Testis (tissue), 3 donors: ENCODE data around the gene DRC7. TPM values are rescaled to one million over a fixed set of nuclear protein-coding genes. Genes with fewer than 3 reads are reported as not detected.

Experiments
- DNase-seq: peaks from one replicate; pipeline ENCODE4 v3.0.0-alpha.2; 2019
- H3K27ac ChIP-seq, 2 donors: fragments of 200-600 bp; sonication (generic); one replicate each; pipeline ENCODE4 v1.5.1; 2019
- H3K27me3 ChIP-seq: fragments of 200-600 bp; sonication (generic); one replicate; pipeline ENCODE4 v1.5.1; 2019
- H3K36me3 ChIP-seq: fragments of 200-600 bp; sonication (generic); one replicate; pipeline ENCODE4 v1.5.1; 2017; ENCODE audit warnings: low read depth; ENCODE audit errors: missing control alignments
- H3K4me1 ChIP-seq: fragments of 200-600 bp; sonication (generic); one replicate; pipeline ENCODE4 v1.5.1; 2019
- H3K4me3 ChIP-seq, 2 donors: fragments of 200-600 bp; sonication (generic); one replicate each; pipeline ENCODE4 v1.5.1; 2017 to 2019
- H3K9me3 ChIP-seq: fragments of 200-600 bp; sonication (generic); one replicate; pipeline ENCODE4 v1.5.1; 2017
- POLR2A ChIP-seq: fragments of 450-650 bp; IDR thresholded peaks from one replicate; pipeline ENCODE4 v1.6.1; 2017; ENCODE audit warnings: antibody characterized with exemption, mild to moderate bottlenecking, moderate library complexity
- WGBS, 2 donors: methylation state at CpG; one replicate each; pipeline ENCODE4 v1.1.5; 2018; 5-methylcytosine and 5-hydroxymethylcytosine counted together
- intact Hi-C: fragments of 100-400 bp; cut with DNase I; formaldehyde crosslinking; loops from one replicate; pipeline ENCODE4 v1.15.1; 2023; ENCODE audit warnings: low total_unique reads
- polyA plus RNA-seq: library from polyadenylated mRNA; stranded (reverse); fragments of 350-450 nt; fragmentation: Illumina TruSeq; extraction: RNeasy Lipid Tissue Mini Kit (QIAGEN cat#74804); gene quantifications from one replicate; pipeline ENCODE4 v1.2.3, GENCODE V29; 2014; ENCODE audit warnings: low read depth, low replicate concordance; ENCODE audit not compliant: insufficient read depth
- total RNA-seq, 2 donors: library from RNA; depleted of rRNA; stranded (reverse); fragments of >200 nt; gene quantifications; one replicate each; pipeline ENCODE4 v1.2.3, GENCODE V29; 2016
- TF ChIP-seq, protein P1 (sequence below), 3 experiments: fragments of 450-650 bp in 2 of 3; fragments of 200-600 bp in 1 of 3; sonication (generic) in 1 of 3; IDR thresholded peaks; one replicate each; pipeline ENCODE4 v1.5.1; 2016 to 2019; ENCODE audit warnings: antibody characterized with exemption in 3 of 3, mild to moderate bottlenecking in 2 of 3, moderate library complexity in 1 of 3

DRC7 gene
- total and polyA plus RNA-seq, 3 donors from 2014 or later = 35.4 to 199 (median 62.7) TPM

DNA sequence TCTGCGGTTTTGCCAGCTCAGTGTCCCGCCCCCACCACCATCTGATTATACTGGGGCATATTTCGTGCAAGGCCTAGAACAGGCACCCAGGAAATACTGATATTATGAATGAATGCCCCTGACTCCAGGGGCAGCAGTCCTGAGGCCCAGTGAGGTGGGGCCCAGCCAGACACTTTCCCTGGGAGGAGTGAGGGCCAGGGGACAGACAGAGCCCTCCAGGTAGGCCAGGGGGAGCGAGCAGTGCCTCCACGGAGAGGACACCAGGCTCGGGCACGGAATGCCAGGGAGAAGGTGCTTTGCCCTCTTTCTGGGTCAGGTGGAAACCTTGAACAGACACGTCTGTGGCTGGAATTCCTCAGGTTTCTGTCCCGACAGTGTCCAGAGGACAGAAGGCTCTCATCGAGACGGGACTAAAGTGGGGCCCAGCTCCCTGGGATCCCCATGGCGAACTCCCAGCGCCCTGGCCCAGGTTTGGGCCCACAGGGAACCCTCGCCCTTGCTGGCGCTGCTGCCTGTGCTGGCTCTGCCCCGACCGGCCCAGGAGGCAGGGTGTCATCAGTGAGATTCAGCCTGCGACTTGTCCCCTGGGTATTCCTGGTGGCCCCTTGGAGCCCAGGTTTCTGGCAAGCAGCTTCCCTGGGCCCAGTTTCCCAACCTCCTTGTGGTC is 45.3 kb downstream of the DRC7 start:
- intact Hi-C loops = no loop called here
- H3K27ac ChIP-seq = no peak overlapping the region
- H3K27me3 ChIP-seq = no peaks in the 10 kb centered on the region
- H3K36me3 ChIP-seq = no peaks in the 10 kb centered on the region
- TF ChIP-seq, protein P1, sequence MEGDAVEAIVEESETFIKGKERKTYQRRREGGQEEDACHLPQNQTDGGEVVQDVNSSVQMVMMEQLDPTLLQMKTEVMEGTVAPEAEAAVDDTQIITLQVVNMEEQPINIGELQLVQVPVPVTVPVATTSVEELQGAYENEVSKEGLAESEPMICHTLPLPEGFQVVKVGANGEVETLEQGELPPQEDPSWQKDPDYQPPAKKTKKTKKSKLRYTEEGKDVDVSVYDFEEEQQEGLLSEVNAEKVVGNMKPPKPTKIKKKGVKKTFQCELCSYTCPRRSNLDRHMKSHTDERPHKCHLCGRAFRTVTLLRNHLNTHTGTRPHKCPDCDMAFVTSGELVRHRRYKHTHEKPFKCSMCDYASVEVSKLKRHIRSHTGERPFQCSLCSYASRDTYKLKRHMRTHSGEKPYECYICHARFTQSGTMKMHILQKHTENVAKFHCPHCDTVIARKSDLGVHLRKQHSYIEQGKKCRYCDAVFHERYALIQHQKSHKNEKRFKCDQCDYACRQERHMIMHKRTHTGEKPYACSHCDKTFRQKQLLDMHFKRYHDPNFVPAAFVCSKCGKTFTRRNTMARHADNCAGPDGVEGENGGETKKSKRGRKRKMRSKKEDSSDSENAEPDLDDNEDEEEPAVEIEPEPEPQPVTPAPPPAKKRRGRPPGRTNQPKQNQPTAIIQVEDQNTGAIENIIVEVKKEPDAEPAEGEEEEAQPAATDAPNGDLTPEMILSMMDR (IDR thresholded peaks at IDR 0.05) = no peak
- TF ChIP-seq POLR2A = no peak
- no peak overlapping the region for H3K4me3 ChIP-seq
- no peaks in the 10 kb centered on the region for H3K9me3 ChIP-seq
- H3K4me1 ChIP-seq = peaks cover 5% of the 10 kb centered on the region
- WGBS, 2 donors = 91 to 97% methylated on average over 9 to 15 of the region's 18 CpGs
- no peak for DNase-seq

DNA sequence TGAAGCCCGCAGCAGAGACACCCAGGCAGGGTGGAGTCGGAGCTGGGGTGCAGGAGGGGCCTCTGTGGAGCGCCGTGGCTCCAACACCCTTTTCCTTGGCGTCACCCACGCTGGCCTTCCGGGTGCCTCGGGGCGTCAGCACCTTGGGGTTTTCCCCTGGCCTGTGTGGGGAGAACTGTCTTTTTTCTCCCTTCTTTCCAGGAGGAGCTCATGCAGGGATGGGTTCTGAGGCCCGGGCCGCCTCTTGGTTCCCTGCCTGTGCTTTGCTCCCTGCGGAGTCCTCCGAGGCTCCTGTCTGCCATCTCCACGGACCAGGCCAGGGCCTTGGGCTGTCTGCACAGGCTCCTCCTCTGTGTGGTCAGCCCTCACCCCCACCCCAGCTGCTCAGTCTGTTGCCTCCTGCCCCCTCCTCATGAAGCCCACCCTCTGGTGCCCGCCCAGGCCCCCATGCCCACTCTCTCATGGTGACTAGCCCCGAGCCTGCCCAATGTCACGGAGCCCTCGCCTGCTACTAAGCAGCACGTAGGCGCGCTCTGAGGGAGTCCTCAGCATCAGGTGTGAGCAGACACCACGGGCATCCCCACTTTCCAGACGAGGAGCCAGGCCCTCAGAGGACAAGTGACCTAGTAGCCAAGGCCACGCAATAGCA is 45.9 kb downstream of the DRC7 start:
- Histone ChIP-seq H3K4me1 (peaks cover 5% of the 10 kb centered on the region), H3K27me3 (no peaks in the 10 kb centered on the region), H3K9me3 (no peaks in the 10 kb centered on the region), H3K27ac (no peak overlapping the region), H3K4me3 (no peak overlapping the region), H3K36me3 (no peaks in the 10 kb centered on the region)
- intact Hi-C loops = no loop called here
- 96 to 97% methylated on average over 21 to 24 of the region's 24 CpGs for WGBS, 2 donors
- DNase-seq = no peak
- no peak for TF ChIP-seq POLR2A
- TF ChIP-seq, protein P1 (IDR thresholded peaks at IDR 0.05) = no peak

DNA sequence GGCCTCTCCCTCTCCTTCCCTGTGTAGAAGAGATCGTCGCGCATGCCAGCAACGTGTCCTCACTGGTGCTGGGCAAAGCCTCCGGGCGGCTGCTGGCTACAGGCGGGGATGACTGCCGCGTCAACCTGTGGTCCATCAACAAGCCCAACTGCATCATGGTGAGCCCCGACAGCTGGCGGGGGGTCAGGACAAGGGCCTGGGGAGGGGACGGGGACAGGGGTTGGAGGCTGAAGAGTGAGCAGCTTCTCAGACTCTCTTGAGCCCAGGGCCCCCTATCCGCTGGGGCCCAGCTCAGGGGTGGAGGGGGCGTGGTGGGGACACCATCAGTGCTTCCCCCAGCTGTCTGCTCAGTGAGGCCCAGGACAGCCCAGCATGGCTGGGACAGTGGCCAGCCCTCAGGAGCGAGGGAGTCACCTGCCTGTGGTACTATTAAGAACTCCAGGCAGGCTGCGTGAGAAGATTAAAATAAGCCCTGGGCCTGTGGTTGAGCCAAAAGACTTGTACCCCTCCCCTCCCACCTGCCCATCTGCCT is 47.1 kb downstream of the DRC7 start:
- Histone ChIP-seq H3K27ac (no peak overlapping the region), H3K4me3 (no peak overlapping the region), H3K9me3 (no peaks in the 10 kb centered on the region), H3K4me1 (peaks cover 4% of the 10 kb centered on the region), H3K36me3 (no peaks in the 10 kb centered on the region), H3K27me3 (no peaks in the 10 kb centered on the region)
- TF ChIP-seq, protein P1 (IDR thresholded peaks at IDR 0.05) = no peak
- no peak for TF ChIP-seq POLR2A
- 87 to 100% methylated on average over 1 to 16 of the region's 16 CpGs for WGBS, 2 donors
- DNase-seq = no peak
- intact Hi-C loops = no loop called here

DNA sequence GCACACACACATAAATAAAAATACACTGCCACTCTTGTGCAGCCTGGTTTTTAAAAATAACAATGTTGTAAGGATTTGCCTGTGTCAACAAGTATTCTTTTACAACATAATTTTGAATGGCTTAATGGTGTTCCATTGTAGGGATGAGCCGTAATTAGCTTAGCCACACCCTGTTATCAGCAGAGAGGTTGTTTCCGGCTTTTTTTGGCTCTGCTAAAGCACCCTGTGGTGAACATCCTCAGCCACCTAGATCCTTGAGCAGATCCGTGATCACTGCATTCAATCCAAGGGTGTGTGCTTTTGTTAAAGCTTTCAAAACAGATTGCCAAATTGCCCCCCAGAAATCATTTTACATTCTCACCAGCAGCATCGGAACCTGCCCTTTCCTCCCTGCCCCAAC is 47.9 kb downstream of the DRC7 start:
- no peak overlapping the region for H3K27ac ChIP-seq
- no peak overlapping the region for H3K4me3 ChIP-seq
- H3K36me3 ChIP-seq = no peaks in the 10 kb centered on the region
- no peak for DNase-seq
- 76 to 84% methylated on average over 4 of the region's 4 CpGs for WGBS, 2 donors
- intact Hi-C loops = no loop called here
- no peak for TF ChIP-seq POLR2A
- TF ChIP-seq, protein P1 (IDR thresholded peaks at IDR 0.05) = no peak
- no peaks in the 10 kb centered on the region for H3K27me3 ChIP-seq
- H3K4me1 ChIP-seq = no peaks in the 10 kb centered on the region
- H3K9me3 ChIP-seq = no peaks in the 10 kb centered on the region
